Measurements from ENCODE around the gene SAP30BP. TPM values are rescaled to one million over a fixed set of nuclear protein-coding genes. Genes with fewer than 3 reads are reported as not detected.

SAP30BP gene
- total RNA-seq, 1 donor from 2014 or later: 89.3 TPM

- H3K27ac Mint-ChIP-seq: no peak overlapping the region
- H3K4me3 Mint-ChIP-seq: no peak overlapping the region
- H3K36me3 Mint-ChIP-seq: no peaks in the 10 kb centered on the region
Measured at GRCh38 chr17:75622771-75623273, 44.3 kb upstream of the SAP30BP start.

GRCh38 chr17:75623386-75623785, 43.8 kb upstream of the SAP30BP start:
- Mint-ChIP-seq H3K36me3 (no peaks in the 10 kb centered on the region), H3K27ac (no peak overlapping the region), H3K4me1 (ENCODE audit: unreplicated experiment) (peaks cover 9% of the 10 kb centered on the region), H3K4me3 (no peak overlapping the region), H3K27me3 (no peaks in the 10 kb centered on the region), H3K9me3 (no peaks in the 10 kb centered on the region)
- no peak for TF ChIP-seq CTCF (conservative IDR thresholded peaks at IDR 0.05)
- no peak for DNase-seq (ENCODE audit: extremely low spot score, unreplicated experiment)

More at GRCh38 chr17:75622771-75623273, 44.3 kb upstream of the SAP30BP start:
- DNase-seq (ENCODE audit: extremely low spot score, unreplicated experiment): no peak
- Mint-ChIP-seq H3K4me1 (ENCODE audit: unreplicated experiment) (peaks cover 9% of the 10 kb centered on the region), H3K27me3 (no peaks in the 10 kb centered on the region), H3K9me3 (no peaks in the 10 kb centered on the region)
- TF ChIP-seq CTCF (conservative IDR thresholded peaks at IDR 0.05): no peak

- no peak for DNase-seq (ENCODE audit: extremely low spot score, unreplicated experiment)
- H3K27me3 Mint-ChIP-seq: no peaks in the 10 kb centered on the region
- H3K4me3 Mint-ChIP-seq: no peak overlapping the region
- no peak for TF ChIP-seq CTCF (conservative IDR thresholded peaks at IDR 0.05)
- no peaks in the 10 kb centered on the region for H3K9me3 Mint-ChIP-seq
- H3K27ac Mint-ChIP-seq: no peak overlapping the region
- H3K36me3 Mint-ChIP-seq: no peaks in the 10 kb centered on the region
- H3K4me1 Mint-ChIP-seq (ENCODE audit: unreplicated experiment): peaks cover 9% of the 10 kb centered on the region
Measured at GRCh38 chr17:75624021-75624420, 43.1 kb upstream of the SAP30BP start.

GRCh38 chr17:75624714-75625345, 42.3 kb upstream of the SAP30BP start:
- H3K9me3 Mint-ChIP-seq: no peaks in the 10 kb centered on the region
- no peak overlapping the region for H3K27ac Mint-ChIP-seq
- TF ChIP-seq CTCF (conservative IDR thresholded peaks at IDR 0.05): no peak
- peaks cover 9% of the 10 kb centered on the region for H3K4me1 Mint-ChIP-seq (ENCODE audit: unreplicated experiment)
- DNase-seq (ENCODE audit: extremely low spot score, unreplicated experiment): no peak
- no peaks in the 10 kb centered on the region for H3K36me3 Mint-ChIP-seq
- no peak overlapping the region for H3K4me3 Mint-ChIP-seq
- H3K27me3 Mint-ChIP-seq: no peaks in the 10 kb centered on the region

GRCh38 chr17:75625813-75626486, 41.2 kb upstream of the SAP30BP start:
- Mint-ChIP-seq H3K27ac (no peak overlapping the region), H3K4me3 (no peak overlapping the region), H3K4me1 (ENCODE audit: unreplicated experiment) (peaks cover 9% of the 10 kb centered on the region), H3K36me3 (no peaks in the 10 kb centered on the region), H3K27me3 (no peaks in the 10 kb centered on the region), H3K9me3 (no peaks in the 10 kb centered on the region)
- DNase-seq (ENCODE audit: extremely low spot score, unreplicated experiment): no peak
- TF ChIP-seq CTCF (conservative IDR thresholded peaks at IDR 0.05): peak; percentile 78
